OCI-LY3 (cell line): Measurements from ENCODE around the gene LRP10.
A peak's percentile ranks its signal among the peaks of the same experiment; 100 is the strongest.

Experiments
- H2AFZ ChIP-seq: fragments of 200-600, 300-600 bp; shearing (Covaris generic); 2 replicates; pipeline ENCODE4 v1.6.0; 2014; ENCODE audit warnings: antibody characterized with exemption, low read depth, low read length
- H3K27ac ChIP-seq: fragments of 200-600, 300-600 bp; sonication (generic); 2 replicates; pipeline ENCODE4 v1.5.1; 2014; ENCODE audit warnings: mild to moderate bottlenecking, low read length, moderate library complexity, mixed read lengths
- H3K27me3 ChIP-seq: fragments of 200-600, 300-600 bp; sonication (generic); 2 replicates; pipeline ENCODE4 v1.6.1; 2014; ENCODE audit warnings: low read depth, low read length, mixed read lengths
- H3K36me3 ChIP-seq: fragments of 200-600, 300-600 bp; sonication (generic); replicated peaks from 2 replicates; pipeline ENCODE3; 2014; ENCODE audit warnings: low read depth, low read length, mixed read lengths
- H3K4me1 ChIP-seq: fragments of 300-600, 200-600 bp; sonication (generic); 2 replicates; pipeline ENCODE4 v1.6.1; 2014; ENCODE audit warnings: low read length, mixed read lengths
- H3K4me2 ChIP-seq: fragments of 200-600, 300-600 bp; sonication (generic); 2 replicates; pipeline ENCODE4 v1.6.1; 2014; ENCODE audit warnings: low read length, mixed read lengths
- H3K4me3 ChIP-seq: fragments of 300-600, 200-600 bp; sonication (generic); 2 replicates; pipeline ENCODE4 v1.5.1; 2014; ENCODE audit warnings: antibody characterized with exemption, mild to moderate bottlenecking, low read length, moderate library complexity
- H3K79me2 ChIP-seq: fragments of 300-600, 200-600 bp; shearing (Covaris generic); 2 replicates; pipeline ENCODE4 v1.6.1; 2014; ENCODE audit warnings: mild to moderate bottlenecking, low read length, mixed read lengths
- H3K9ac ChIP-seq: fragments of 300-600, 200-600 bp; shearing (Covaris generic); 2 replicates; pipeline ENCODE4 v1.6.0; 2014; ENCODE audit warnings: mild to moderate bottlenecking, low read length, moderate library complexity
- H3K9me3 ChIP-seq: fragments of 200-600, 300-600 bp; shearing (Covaris generic); 2 replicates; pipeline ENCODE4 v1.6.1; 2014; ENCODE audit warnings: low read length, mixed read lengths; ENCODE audit not compliant: insufficient read depth
- H4K20me1 ChIP-seq: fragments of 200-600, 300-600 bp; sonication (generic); 2 replicates; pipeline ENCODE4 v1.6.1; 2016; ENCODE audit warnings: low read length, mixed read lengths; ENCODE audit not compliant: insufficient read depth
- EZH2phosphoT487 ChIP-seq: fragments of 200-600 bp; shearing (Covaris generic); IDR thresholded peaks from 2 replicates; pipeline ENCODE4 v1.6.1; 2018; ENCODE audit warnings: antibody characterized with exemption, mixed run types, low read depth
- TF ChIP-seq, protein P1 (sequence below): fragments of 200-600, 300-600 bp; sonication (generic); IDR thresholded peaks from 2 replicates; pipeline ENCODE4 v1.5.1; 2014; ENCODE audit warnings: antibody characterized with exemption, low read length, low read depth

The LRP10 gene

DNA sequence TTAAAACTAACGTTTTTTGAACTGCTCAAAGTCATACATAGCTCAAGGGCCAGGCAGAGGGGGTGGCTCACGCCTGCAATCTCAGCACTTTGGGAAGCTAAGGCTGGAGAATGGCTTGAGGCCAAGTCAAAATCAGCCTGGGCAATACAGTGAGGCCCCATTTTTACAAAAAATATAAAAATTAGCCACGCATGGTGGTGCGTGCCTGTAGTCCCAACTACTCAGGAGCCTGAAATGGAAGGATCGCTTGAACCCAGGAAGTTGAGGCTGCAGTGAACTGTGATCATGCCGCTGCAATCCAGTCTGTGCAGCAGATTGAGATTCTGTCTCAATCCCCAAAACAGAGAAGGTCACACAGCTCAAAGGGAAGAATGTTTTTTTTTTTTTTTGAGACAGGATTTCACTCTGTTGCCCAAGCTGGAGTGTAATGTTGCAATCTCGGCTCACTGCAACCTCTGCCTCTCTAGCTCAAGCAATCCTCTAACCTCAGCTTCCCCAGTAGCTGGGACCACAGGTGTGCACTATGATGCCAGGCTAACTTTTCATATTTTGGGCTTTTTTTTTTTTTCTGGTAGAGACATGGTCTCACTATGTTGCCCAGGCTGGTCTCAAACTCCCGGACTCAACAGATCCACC is 44.5 kb downstream of the LRP10 start:
- H3K36me3 ChIP-seq: peaks cover 18% of the 10 kb centered on the region
- no peak for TF ChIP-seq EZH2phosphoT487
- TF ChIP-seq, protein P1, sequence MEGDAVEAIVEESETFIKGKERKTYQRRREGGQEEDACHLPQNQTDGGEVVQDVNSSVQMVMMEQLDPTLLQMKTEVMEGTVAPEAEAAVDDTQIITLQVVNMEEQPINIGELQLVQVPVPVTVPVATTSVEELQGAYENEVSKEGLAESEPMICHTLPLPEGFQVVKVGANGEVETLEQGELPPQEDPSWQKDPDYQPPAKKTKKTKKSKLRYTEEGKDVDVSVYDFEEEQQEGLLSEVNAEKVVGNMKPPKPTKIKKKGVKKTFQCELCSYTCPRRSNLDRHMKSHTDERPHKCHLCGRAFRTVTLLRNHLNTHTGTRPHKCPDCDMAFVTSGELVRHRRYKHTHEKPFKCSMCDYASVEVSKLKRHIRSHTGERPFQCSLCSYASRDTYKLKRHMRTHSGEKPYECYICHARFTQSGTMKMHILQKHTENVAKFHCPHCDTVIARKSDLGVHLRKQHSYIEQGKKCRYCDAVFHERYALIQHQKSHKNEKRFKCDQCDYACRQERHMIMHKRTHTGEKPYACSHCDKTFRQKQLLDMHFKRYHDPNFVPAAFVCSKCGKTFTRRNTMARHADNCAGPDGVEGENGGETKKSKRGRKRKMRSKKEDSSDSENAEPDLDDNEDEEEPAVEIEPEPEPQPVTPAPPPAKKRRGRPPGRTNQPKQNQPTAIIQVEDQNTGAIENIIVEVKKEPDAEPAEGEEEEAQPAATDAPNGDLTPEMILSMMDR: no peak
- H2AFZ ChIP-seq: no peak overlapping the region
- H3K9ac ChIP-seq: no peak overlapping the region
- no peak overlapping the region for H3K4me3 ChIP-seq
- H3K4me1 ChIP-seq: peaks cover 13% of the 10 kb centered on the region
- 0 out of 2 replicates have a peak, but pooled peaks cover 2% of the 10 kb centered on the region for H4K20me1 ChIP-seq
- peaks cover 62% of the 10 kb centered on the region for H3K79me2 ChIP-seq
- H3K27ac ChIP-seq: no peak overlapping the region
- H3K9me3 ChIP-seq: no peaks in the 10 kb centered on the region
- no peaks in the 10 kb centered on the region for H3K27me3 ChIP-seq
- H3K4me2 ChIP-seq: no peak overlapping the region

DNA sequence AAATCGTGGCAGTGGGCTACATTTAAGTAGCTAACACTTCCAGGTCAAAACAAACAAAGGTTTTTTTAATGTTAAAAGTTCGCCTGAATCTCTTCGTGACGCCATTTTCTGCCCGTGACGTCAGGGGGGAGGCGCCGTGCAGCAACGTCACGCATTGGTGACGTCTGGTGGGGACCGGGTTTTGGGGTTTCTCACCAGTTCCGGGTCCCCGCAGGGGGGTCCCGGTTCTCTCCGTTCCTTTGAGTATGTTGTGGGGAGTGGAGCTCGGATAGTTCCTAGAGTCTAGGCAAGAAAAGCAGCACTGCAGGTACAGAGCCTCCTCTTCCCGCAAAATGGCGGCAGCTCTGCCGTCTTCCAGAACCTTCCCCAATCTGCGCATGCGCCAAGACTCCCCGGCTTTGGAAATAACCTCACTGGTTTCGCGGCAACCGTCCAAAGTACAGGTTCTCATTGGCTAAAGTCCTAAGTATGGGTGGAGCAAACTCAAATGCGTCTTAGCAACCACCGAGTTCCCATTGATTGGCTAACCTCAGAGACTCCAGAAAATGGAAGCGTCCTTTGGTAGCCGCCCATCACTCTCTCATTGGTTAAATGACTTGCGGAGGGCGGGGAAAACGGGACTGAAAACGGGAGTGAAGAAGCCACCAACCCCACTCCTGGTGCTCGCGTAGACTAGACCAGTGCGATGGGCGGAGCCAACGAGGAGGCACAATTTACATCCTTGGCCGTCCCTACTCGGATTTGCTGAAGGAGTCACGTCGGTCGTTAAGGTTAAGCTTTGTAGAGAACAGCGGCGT is 47.5 kb downstream of the LRP10 start, which contains the start of gene RBM23:
TSS of gene RBM23 (minus strand) at position 346 of the 797 bp plus-strand sequence.
- Histone ChIP-seq H3K36me3 (peaks cover 36% of the 10 kb centered on the region), H3K9me3 (no peaks in the 10 kb centered on the region), H3K27me3 (no peaks in the 10 kb centered on the region), H3K9ac (peak within 1 kb of the TSS; percentile 88), H3K79me2 (peaks cover 42% of the 10 kb centered on the region), H3K4me1 (peaks cover 13% of the 10 kb centered on the region), H3K4me2 (peak within 1 kb of the TSS; percentile 91), H3K27ac (peak within 1 kb of the TSS; percentile 88), H4K20me1 (no peaks in the 10 kb centered on the region), H3K4me3 (peak within 1 kb of the TSS; percentile 85), H2AFZ (peak within 1 kb of the TSS; percentile 82)
- TF ChIP-seq EZH2phosphoT487: no peak
- TF ChIP-seq, protein P1: no peak

DNA sequence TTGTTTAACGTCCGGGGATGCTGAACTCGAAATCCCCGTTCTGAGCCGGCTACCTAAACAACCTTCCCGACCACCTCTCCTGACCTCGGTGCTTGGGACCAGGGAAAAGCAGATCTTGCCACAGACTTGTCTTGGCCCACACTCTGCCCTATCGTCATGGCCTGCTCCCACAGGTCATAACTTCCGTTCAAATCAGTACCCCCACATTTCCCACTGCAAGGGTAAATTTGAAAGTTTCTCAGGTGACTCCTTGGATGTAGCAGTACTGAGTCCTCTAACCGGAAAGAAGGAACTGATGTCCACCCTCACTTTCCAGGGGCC is 48.0 kb downstream of the LRP10 start:
- H3K9me3 ChIP-seq: no peaks in the 10 kb centered on the region
- H3K27ac ChIP-seq: peak overlapping the region; percentile 69
- TF ChIP-seq EZH2phosphoT487: no peak
- TF ChIP-seq, protein P1: no peak
- H3K9ac ChIP-seq: peak overlapping the region; percentile 61
- no peaks in the 10 kb centered on the region for H3K27me3 ChIP-seq
- peak overlapping the region; percentile 91 for H3K4me2 ChIP-seq
- 0 out of 2 replicates have a peak overlapping the region, but pooled peaks have one; percentile 9 for H2AFZ ChIP-seq
- H3K4me3 ChIP-seq: peak overlapping the region; percentile 85
- H3K79me2 ChIP-seq: peaks cover 38% of the 10 kb centered on the region
- no peaks in the 10 kb centered on the region for H4K20me1 ChIP-seq
- H3K4me1 ChIP-seq: peaks cover 13% of the 10 kb centered on the region
- peaks cover 38% of the 10 kb centered on the region for H3K36me3 ChIP-seq

DNA sequence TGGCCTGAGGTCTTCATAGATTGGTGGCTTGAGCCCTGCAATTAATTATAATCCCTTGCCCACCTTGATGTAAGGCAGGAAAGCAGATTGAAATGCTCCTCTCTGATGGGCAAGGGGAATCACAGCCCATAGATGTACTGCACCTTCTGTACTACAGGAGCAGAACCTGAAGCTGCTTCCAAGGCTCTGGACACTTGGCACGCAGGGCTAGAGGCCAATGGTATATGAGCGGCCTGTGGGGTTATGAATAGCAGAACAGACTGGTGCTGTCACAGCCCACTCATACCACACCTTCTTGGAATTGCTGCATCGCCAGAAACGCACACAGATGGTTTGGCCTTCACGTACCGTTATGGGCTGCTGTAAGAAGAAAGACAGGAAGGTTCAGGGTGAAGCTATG is 49.2 kb downstream of the LRP10 start:
- Histone ChIP-seq H2AFZ (no peak overlapping the region), H3K4me2 (no peak overlapping the region), H4K20me1 (no peaks in the 10 kb centered on the region), H3K36me3 (peaks cover 43% of the 10 kb centered on the region), H3K79me2 (peaks cover 27% of the 10 kb centered on the region), H3K27me3 (no peaks in the 10 kb centered on the region), H3K9ac (no peak overlapping the region), H3K9me3 (no peaks in the 10 kb centered on the region), H3K4me1 (peaks cover 13% of the 10 kb centered on the region), H3K4me3 (no peak overlapping the region), H3K27ac (no peak overlapping the region)
- TF ChIP-seq EZH2phosphoT487: no peak
- TF ChIP-seq, protein P1: no peak
